B cell (primary cell): ENCODE data around the gene TRIM50.

Experiments used
- EZH2 ChIP-seq: IDR thresholded peaks from 2 replicates; pipeline ENCODE4 v1.6.1; 2012; ENCODE audit warnings: borderline replicate concordance, low read depth, mild to moderate bottlenecking, moderate library complexity, low read length; ENCODE audit not compliant: insufficient read depth, poor library complexity, severe bottlenecking
- TF ChIP-seq, protein P1 (sequence below): fragments of 200-600 bp; IDR thresholded peaks from one replicate; pipeline ENCODE4 v1.8.0; 2022; ENCODE audit warnings: antibody characterized with exemption, mild to moderate bottlenecking

DNA sequence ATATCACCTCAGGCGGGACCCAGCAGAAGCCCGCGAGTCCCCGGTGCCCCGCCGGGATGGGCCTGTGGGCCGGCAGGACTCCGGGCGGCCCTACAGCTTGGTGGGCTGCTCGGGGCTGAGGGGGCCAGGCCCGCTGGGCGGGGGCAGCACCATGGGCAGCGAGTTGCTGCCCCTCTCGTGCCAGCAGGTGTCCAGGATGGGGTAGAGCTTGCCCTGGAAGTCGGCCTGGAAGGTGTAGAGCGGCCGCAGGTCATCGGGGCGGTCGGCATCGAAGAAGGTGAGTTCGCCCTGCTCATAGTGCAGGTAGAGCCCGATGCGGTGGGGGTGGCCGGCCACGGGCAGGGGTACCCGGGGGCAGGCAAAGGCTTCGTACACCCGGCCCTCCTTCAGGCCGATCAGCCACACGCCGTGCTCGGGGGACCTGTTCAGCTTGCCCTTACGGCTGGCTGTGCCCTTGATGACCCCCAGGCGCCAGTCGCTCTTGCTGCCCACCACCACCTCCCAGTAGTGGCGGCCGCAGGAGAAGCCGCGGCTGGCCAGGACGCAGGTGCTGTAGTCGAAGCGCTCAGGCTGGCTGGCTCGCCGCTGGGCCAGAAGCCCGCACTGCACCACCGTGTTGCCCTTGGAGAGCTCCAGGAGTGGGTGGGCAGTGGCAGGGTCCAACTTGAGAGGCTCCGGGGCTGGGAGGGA lies 14.9 kb downstream of the TRIM50 start:
- TF ChIP-seq, protein P1, sequence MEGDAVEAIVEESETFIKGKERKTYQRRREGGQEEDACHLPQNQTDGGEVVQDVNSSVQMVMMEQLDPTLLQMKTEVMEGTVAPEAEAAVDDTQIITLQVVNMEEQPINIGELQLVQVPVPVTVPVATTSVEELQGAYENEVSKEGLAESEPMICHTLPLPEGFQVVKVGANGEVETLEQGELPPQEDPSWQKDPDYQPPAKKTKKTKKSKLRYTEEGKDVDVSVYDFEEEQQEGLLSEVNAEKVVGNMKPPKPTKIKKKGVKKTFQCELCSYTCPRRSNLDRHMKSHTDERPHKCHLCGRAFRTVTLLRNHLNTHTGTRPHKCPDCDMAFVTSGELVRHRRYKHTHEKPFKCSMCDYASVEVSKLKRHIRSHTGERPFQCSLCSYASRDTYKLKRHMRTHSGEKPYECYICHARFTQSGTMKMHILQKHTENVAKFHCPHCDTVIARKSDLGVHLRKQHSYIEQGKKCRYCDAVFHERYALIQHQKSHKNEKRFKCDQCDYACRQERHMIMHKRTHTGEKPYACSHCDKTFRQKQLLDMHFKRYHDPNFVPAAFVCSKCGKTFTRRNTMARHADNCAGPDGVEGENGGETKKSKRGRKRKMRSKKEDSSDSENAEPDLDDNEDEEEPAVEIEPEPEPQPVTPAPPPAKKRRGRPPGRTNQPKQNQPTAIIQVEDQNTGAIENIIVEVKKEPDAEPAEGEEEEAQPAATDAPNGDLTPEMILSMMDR, result no peak
- no peak for TF ChIP-seq EZH2
